GM12878 (cell line): Measurements from ENCODE around the gene HSD17B14.

Experiments
- ZNF274 ChIP-seq: IDR thresholded peaks from one replicate; pipeline ENCODE4 v1.8.0; 2011; ENCODE audit not compliant: insufficient read length, insufficient read depth
- TF ChIP-seq, protein P1 (sequence below), 3 experiments: IDR thresholded peaks in 2 of 3; conservative IDR thresholded peaks in 1 of 3; 2 replicates each; pipeline ENCODE4 v1.5.1; 2011; ENCODE audit warnings: low read depth in 3 of 3, low read length in 3 of 3, mild to moderate bottlenecking in 3 of 3, control low read depth in 2 of 3, moderate library complexity in 2 of 3, inconsistent platforms in 1 of 3, mixed read lengths in 1 of 3; ENCODE audit not compliant: control insufficient read depth in 2 of 3, insufficient read depth in 1 of 3; ENCODE audit errors: extremely low read depth in 1 of 3

DNA sequence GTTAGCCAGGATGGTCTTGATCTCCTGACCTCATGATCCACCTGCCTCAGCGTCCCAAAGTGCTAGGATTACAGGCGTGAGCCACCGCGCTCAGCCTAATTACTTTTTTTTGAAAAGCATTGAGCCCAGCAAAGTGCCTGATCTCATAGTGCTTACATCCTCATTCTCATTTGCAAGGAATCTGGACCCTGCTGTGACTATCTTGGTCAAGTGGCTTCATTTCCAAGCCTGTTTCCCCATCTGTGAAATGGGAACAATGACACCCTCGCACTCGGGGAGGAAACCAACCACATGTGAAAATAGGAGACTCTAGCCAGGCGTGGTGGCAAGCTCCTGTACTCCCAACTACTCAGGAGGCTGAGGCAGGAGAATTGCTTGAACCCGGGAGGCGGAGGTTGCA is 33.8 kb upstream of the HSD17B14 start:
- no peak for TF ChIP-seq ZNF274
- TF ChIP-seq, protein P1, sequence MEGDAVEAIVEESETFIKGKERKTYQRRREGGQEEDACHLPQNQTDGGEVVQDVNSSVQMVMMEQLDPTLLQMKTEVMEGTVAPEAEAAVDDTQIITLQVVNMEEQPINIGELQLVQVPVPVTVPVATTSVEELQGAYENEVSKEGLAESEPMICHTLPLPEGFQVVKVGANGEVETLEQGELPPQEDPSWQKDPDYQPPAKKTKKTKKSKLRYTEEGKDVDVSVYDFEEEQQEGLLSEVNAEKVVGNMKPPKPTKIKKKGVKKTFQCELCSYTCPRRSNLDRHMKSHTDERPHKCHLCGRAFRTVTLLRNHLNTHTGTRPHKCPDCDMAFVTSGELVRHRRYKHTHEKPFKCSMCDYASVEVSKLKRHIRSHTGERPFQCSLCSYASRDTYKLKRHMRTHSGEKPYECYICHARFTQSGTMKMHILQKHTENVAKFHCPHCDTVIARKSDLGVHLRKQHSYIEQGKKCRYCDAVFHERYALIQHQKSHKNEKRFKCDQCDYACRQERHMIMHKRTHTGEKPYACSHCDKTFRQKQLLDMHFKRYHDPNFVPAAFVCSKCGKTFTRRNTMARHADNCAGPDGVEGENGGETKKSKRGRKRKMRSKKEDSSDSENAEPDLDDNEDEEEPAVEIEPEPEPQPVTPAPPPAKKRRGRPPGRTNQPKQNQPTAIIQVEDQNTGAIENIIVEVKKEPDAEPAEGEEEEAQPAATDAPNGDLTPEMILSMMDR (IDR thresholded peaks at IDR 0.05 in 2 of 3, conservative IDR thresholded peaks at IDR 0.05 in 1 of 3; ENCODE audit: control insufficient read depth in 2 of 3, extremely low read depth in 1 of 3, insufficient read depth in 1 of 3, low read depth in 3 of 3, low read length in 3 of 3), result no peak
